B cell (primary cell): ENCODE measurements around the gene MYL6. TPM values are rescaled to one million over a fixed set of nuclear protein-coding genes. Genes with fewer than 3 reads are reported as not detected.

ENCODE experiments used
- ATAC-seq: fragments of 200-7000 bp; cut with Tn5 transposase; one replicate; pipeline ENCODE4 v1.10.0; 2021; ENCODE audit warnings: low read depth, mild to moderate bottlenecking, moderate number of reproducible peaks, moderate library complexity
- CTCF ChIA-PET: fragments of 350-600 bp; sonication (Branson Sonifier 250); formaldehyde crosslinking; loops from one replicate; lab custom pipeline; 2021; ENCODE audit warnings: antibody characterized with exemption, inconsistent platforms; lab: Charles Lee
- POLR2A ChIA-PET: fragments of 350-600 bp; sonication (Branson Sonifier 250); formaldehyde crosslinking; loops from one replicate; lab custom pipeline; 2021; ENCODE audit warnings: antibody characterized with exemption; lab: Charles Lee
- DNase-seq: peaks from one replicate; pipeline ENCODE4 v3.0.0; 2013
- H2AFZ ChIP-seq: 2 replicates; pipeline ENCODE4 v1.6.1; 2012; ENCODE audit warnings: mild to moderate bottlenecking, low read depth, low read length; ENCODE audit not compliant: insufficient read depth, poor library complexity, severe bottlenecking
- H3K27ac ChIP-seq, 2 donors: 1 replicate in 1 of 2; 2 replicates in 1 of 2; pipeline ENCODE4 v1.5.1; 2012 to 2013; ENCODE audit warnings: low read length in 2 of 2, mild to moderate bottlenecking in 2 of 2, moderate library complexity in 1 of 2
- H3K27me3 ChIP-seq, 4 experiments: fragments of 200-600 bp in 1 of 4; sonication (generic) in 1 of 4; replicated peaks in 1 of 4; 1 replicate in 2 of 4; 2 replicates in 2 of 4; pipeline versions ENCODE4 v1.6.1 to v1.7.0; 2013 to 2016; ENCODE audit warnings: low read length in 3 of 4, mild to moderate bottlenecking in 2 of 4, mixed read lengths in 1 of 4, moderate library complexity in 1 of 4; ENCODE audit not compliant: insufficient read depth in 4 of 4, control insufficient read depth in 3 of 4; ENCODE audit errors: control extremely low read depth in 1 of 4
- H3K36me3 ChIP-seq, 2 experiments: replicated peaks in 1 of 2; 1 replicate in 1 of 2; 2 replicates in 1 of 2; pipeline versions ENCODE4 v1.6.1 to v1.7.1; 2013; ENCODE audit warnings: low read length in 1 of 2; ENCODE audit not compliant: insufficient read depth in 2 of 2, control insufficient read depth in 1 of 2; ENCODE audit errors: control extremely low read depth in 1 of 2, extremely low read depth in 1 of 2
- H3K4me1 ChIP-seq, 2 donors: fragments of 200-600 bp in 1 of 2; sonication (generic) in 1 of 2; 1 replicate in 1 of 2; 2 replicates in 1 of 2; pipeline versions ENCODE4 v1.5.1 to v1.6.1; 2013 to 2017; ENCODE audit warnings: low read length in 2 of 2; ENCODE audit not compliant: control insufficient read depth in 2 of 2, insufficient read depth in 2 of 2
- H3K4me2 ChIP-seq: replicated peaks from 2 replicates; pipeline ENCODE3; 2012; ENCODE audit warnings: mild to moderate bottlenecking, low read depth, low read length; ENCODE audit not compliant: poor library complexity, severe bottlenecking
- H3K4me3 ChIP-seq, 5 experiments: fragments of 200-600 bp in 1 of 5; sonication (generic) in 1 of 5; 1 replicate in 3 of 5; 2 replicates in 2 of 5; pipeline versions ENCODE4 v1.5.1 to v1.7.0; 2011 to 2016; ENCODE audit warnings: low read length in 4 of 5, mild to moderate bottlenecking in 4 of 5, low read depth in 2 of 5, control low read depth in 1 of 5, moderate library complexity in 1 of 5; ENCODE audit not compliant: insufficient read depth in 1 of 5; ENCODE audit errors: control extremely low read depth in 1 of 5, extremely low read depth in 1 of 5
- H3K79me2 ChIP-seq: fragments of 200-600 bp; sonication (generic); one replicate; pipeline ENCODE4 v1.6.0; 2016; ENCODE audit warnings: low read length; ENCODE audit not compliant: control insufficient read depth, insufficient read depth
- H3K9ac ChIP-seq: fragments of 200-600 bp; sonication (generic); 2 replicates; pipeline ENCODE4 v1.6.1; 2017; ENCODE audit warnings: mild to moderate bottlenecking, low read length, moderate library complexity
- H3K9me3 ChIP-seq, 3 donors: one replicate each; pipeline versions ENCODE4 v1.6.1 to v1.7.1; 2013; ENCODE audit warnings: low read length in 2 of 3; ENCODE audit not compliant: control insufficient read depth in 2 of 3, insufficient read depth in 1 of 3; ENCODE audit errors: control extremely low read depth in 1 of 3
- H4K20me1 ChIP-seq: 2 replicates; pipeline ENCODE4 v1.6.0; 2012; ENCODE audit warnings: mild to moderate bottlenecking, low read length; ENCODE audit not compliant: insufficient read depth, control insufficient read depth, poor library complexity, severe bottlenecking
- H3K27ac Mint-ChIP-seq: one replicate; pipeline ENCODE4 v1.8.0; 2021; ENCODE audit warnings: mixed read lengths
- H3K27me3 Mint-ChIP-seq: one replicate; pipeline ENCODE4 v1.8.0; 2021; ENCODE audit warnings: mixed read lengths
- H3K4me1 Mint-ChIP-seq: one replicate; pipeline ENCODE4 v1.8.0; 2021; ENCODE audit warnings: mixed read lengths
- H3K4me3 Mint-ChIP-seq: one replicate; pipeline ENCODE4 v1.8.0; 2021; ENCODE audit warnings: mixed read lengths
- H3K9me3 Mint-ChIP-seq: one replicate; pipeline ENCODE4 v1.8.0; 2022; ENCODE audit warnings: mixed read lengths; ENCODE audit not compliant: insufficient read depth
- CTCF ChIP-seq: fragments of 200-600 bp; IDR thresholded peaks from one replicate; pipeline ENCODE4 v1.8.0; 2022; ENCODE audit warnings: antibody characterized with exemption, mild to moderate bottlenecking
- EZH2 ChIP-seq: IDR thresholded peaks from 2 replicates; pipeline ENCODE4 v1.6.1; 2012; ENCODE audit warnings: borderline replicate concordance, low read depth, mild to moderate bottlenecking, moderate library complexity, low read length; ENCODE audit not compliant: insufficient read depth, poor library complexity, severe bottlenecking
- WGBS: methylation state at CpG from one replicate; pipeline ENCODE4 v1.1.5; 2013; ENCODE audit warnings: missing lambda C conversion rate; ENCODE audit not compliant: insufficient coverage; 5-methylcytosine and 5-hydroxymethylcytosine counted together
- intact Hi-C: fragments of 100-400 bp; cut with micrococcal nuclease; formaldehyde crosslinking; loops from one replicate; pipeline ENCODE4 v1.10.0; 2022
- polyA plus RNA-seq: library from polyadenylated mRNA; depleted of rRNA; stranded (reverse); fragments of >200 nt; gene quantifications from 2 replicates; pipeline ENCODE4 v1.2.3, GENCODE V29; 2012
- total RNA-seq, 2 donors: library from RNA; stranded (reverse); fragments of 120-200 nt in 1 of 2; gene quantifications; 1 replicate in 1 of 2; 2 replicates in 1 of 2; pipeline versions ENCODE4 v1.2.3 to v1.2.4, GENCODE V29; 2013 to 2022

The MYL6 gene
- total and polyA plus RNA-seq, 2 donors (not counting 1 experiment from before 2014, with no cell fraction given) = 675 to 711 TPM

DNA sequence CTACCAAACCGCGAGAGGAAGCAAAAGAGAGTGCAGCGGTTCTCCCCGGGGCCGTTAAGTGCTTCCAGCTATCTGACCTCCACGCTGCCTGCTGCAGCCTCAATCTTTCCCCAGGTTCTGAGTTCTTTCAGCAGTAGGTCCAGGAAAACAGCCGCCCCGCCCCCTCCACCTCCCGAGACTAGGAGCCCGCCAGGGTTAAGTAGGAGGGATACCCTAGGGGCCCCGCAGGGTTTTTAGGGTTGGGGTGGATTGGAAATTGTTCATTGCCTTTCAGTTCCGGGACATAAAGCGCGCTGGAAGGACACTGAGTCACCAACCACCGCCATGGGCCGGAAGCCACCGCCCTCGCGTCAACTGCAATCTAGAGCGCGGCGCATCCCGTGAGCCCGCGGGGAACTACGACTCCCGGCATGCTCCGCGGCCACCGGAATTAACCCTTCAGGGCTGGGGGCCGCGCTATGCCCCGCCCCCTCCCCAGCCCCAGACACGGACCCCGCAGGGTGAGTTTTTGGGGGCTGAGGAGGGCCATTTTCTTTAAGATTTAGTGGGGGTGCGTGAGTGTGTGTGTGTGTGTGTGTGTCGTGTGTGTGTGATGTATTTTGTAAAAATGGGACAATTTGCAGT lies 5.9 kb upstream of the MYL6 start, which contains the start of gene MYL6B:
TSS of gene MYL6B (plus strand) at position 456 of the 624 bp plus-strand sequence. CDS start 1,332 bp downstream, outside the sequence.
- 0% methylated on average over 21 of the region's 37 CpGs for WGBS
- TF ChIP-seq CTCF (no peak), EZH2 (no peak)
- H3K36me3 ChIP-seq = peaks cover 0 to 3% of the 10 kb centered on the region in 2 experiments
- no peaks in the 10 kb centered on the region for H3K27me3 ChIP-seq
- ATAC-seq (peak; percentile 91), DNase-seq (peak; percentile 91)
- Mint-ChIP-seq H3K27ac (peak within 1 kb of the TSS; percentile 98), H3K9me3 (no peaks in the 10 kb centered on the region), H3K4me1 (peaks cover 34% of the 10 kb centered on the region), H3K27me3 (no peaks in the 10 kb centered on the region), H3K4me3 (peak within 1 kb of the TSS; percentile 94)
- CTCF ChIA-PET = interaction anchor here (0.9 to 1.4 kb wide), 5 partner anchors 22 to 37 kb away, joined by 5 to 11 read pairs (median 9); partner anchors contain the start of genes ESYT1, SMARCC2 and ZC3H10
- H3K79me2 ChIP-seq = peaks cover 57% of the 10 kb centered on the region
- POLR2A ChIA-PET = interaction anchor here (0.5 to 2.1 kb wide), 11 partner anchors 24 to 412 kb away, joined by 3 to 28 read pairs (median 3); partner anchors contain the start of genes COQ10A, ESYT1, IL23A and PA2G4
- H3K4me3 ChIP-seq = peak within 1 kb of the TSS; percentile 54 to 89 (median 81)
- H2AFZ ChIP-seq = peak within 1 kb of the TSS; percentile 94
- peaks cover 15 to 28% of the 10 kb centered on the region in 2 donors for H3K4me1 ChIP-seq
- no peaks in the 10 kb centered on the region for H3K9me3 ChIP-seq
- no peaks in the 10 kb centered on the region for H4K20me1 ChIP-seq
- intact Hi-C loops = loop anchor here (1.0 to 10.0 kb wide), 3 partner anchors 26 to 923 kb away; partner anchors contain the start of genes NEMP1 and PA2G4
- H3K4me2 ChIP-seq = peak within 1 kb of the TSS; percentile 89
- H3K27ac ChIP-seq = peak within 1 kb of the TSS; percentile 74 to 88
- H3K9ac ChIP-seq = peak within 1 kb of the TSS; percentile 88
